Measurements from ENCODE around the gene CCSER1. TPM values are rescaled to one million over a fixed set of nuclear protein-coding genes. Genes with fewer than 3 reads are reported as not detected.

Gene CCSER1
- total and polyA plus RNA-seq, 10 donors: 1.3 to 30.4 (median 20.4) TPM

GRCh38 chr4:90148574-90149148, 21.5 kb downstream of the CCSER1 start:
- TF ChIP-seq POLR2AphosphoS5 (IDR thresholded peaks at IDR 0.05) (no peak), CTCF (IDR thresholded peaks at IDR 0.05 in 8 of 11, conservative IDR thresholded peaks at IDR 0.05 in 3 of 11) (no peak), POLR2A (IDR thresholded peaks at IDR 0.05) (no peak)
- no peak for DNase-seq
- no peaks in the 10 kb centered on the region for H3K4me1 ChIP-seq

DNA sequence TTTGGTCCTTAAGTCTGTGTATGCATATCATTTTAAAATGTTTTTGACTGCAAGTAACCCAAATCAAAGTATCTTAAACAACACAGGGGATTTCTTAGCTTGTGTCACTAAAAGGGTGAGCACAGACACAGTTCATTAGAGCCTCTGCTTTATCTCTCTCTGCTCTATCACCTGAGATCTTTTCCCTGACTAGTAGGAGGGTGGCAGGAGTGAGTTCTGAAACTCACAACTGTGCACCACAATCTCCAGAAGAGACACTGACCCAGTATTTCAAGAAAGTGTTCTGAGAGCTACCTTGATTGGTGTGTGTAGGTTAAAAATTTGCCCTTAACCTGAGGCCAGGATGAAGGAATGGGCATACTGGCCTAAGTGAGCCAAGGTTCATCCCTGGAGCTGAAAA, 24.8 kb downstream of the CCSER1 start:
- H3K4me1 ChIP-seq: no peaks in the 10 kb centered on the region
- peaks cover 0 to 5% (median 0%) of the 10 kb centered on the region in 8 donors for H3K9me3 ChIP-seq
- intact Hi-C loops (cut with DNase I; ENCODE audit: low total_unique reads): no loop called here

More at GRCh38 chr4:90148574-90149148, 21.5 kb downstream of the CCSER1 start:
- 85 to 95% (median 91%) methylated on average over 2 of the region's 2 CpGs for WGBS, 5 donors
- Histone ChIP-seq H3K9me3 (peaks cover 0 to 3% (median 0%) of the 10 kb centered on the region in 8 donors), H3K36me3 (no peaks in the 10 kb centered on the region), H3K27ac (no peak overlapping the region), H3K4me3 (no peak overlapping the region), H3K27me3 (replicated peaks in 1 of 7) (no peaks in the 10 kb centered on the region)
- intact Hi-C loops (cut with DNase I; ENCODE audit: low total_unique reads): no loop called here

DNA sequence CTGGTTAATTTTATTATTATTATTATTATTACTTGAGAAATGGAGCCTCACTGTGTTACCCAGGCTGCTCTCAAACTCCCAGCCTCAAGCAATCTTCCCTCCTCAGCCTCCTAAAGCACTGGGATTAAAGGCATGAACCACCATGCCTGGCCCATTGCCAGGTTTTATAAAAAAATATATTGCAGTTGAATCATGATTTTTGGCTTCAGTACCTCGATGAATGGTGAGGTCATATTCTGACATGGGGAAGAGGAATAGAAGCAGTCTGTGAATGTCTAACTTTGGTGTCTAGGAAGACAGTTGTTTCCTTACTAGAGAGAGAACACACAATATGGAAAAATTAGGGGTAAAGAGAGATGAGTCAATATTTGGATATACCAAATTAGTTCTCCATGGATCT, 32.0 kb downstream of the CCSER1 start:
- no peak overlapping the region for H3K4me3 ChIP-seq
- H3K4me1 ChIP-seq: no peaks in the 10 kb centered on the region
- H3K27me3 ChIP-seq (replicated peaks in 1 of 7): no peaks in the 10 kb centered on the region
- WGBS, 5 donors: 53 to 83% (median 76%) methylated on average over 1 of the region's 1 CpG
- H3K27ac ChIP-seq: no peak overlapping the region
- no peak for DNase-seq
- H3K9me3 ChIP-seq: peaks cover 0 to under 1% (median 0%) of the 10 kb centered on the region in 8 donors
- no peak for TF ChIP-seq CTCF (IDR thresholded peaks at IDR 0.05 in 8 of 11, conservative IDR thresholded peaks at IDR 0.05 in 3 of 11)
- no peak for TF ChIP-seq POLR2A (IDR thresholded peaks at IDR 0.05)
- TF ChIP-seq POLR2AphosphoS5 (IDR thresholded peaks at IDR 0.05): no peak
- no peaks in the 10 kb centered on the region for H3K36me3 ChIP-seq
- intact Hi-C loops (cut with DNase I; ENCODE audit: low total_unique reads): no loop called here

More for the DNA sequence above, 24.8 kb downstream of the CCSER1 start:
- Histone ChIP-seq H3K36me3 (no peaks in the 10 kb centered on the region), H3K4me3 (no peak overlapping the region), H3K27me3 (replicated peaks in 1 of 7) (no peaks in the 10 kb centered on the region), H3K27ac (no peak overlapping the region)
- DNase-seq: no peak
- TF ChIP-seq CTCF (IDR thresholded peaks at IDR 0.05 in 8 of 11, conservative IDR thresholded peaks at IDR 0.05 in 3 of 11): no peak
- TF ChIP-seq POLR2A (IDR thresholded peaks at IDR 0.05): no peak

- H3K27ac ChIP-seq: no peak overlapping the region
- no peak for DNase-seq
- no peak for TF ChIP-seq CTCF (IDR thresholded peaks at IDR 0.05 in 8 of 11, conservative IDR thresholded peaks at IDR 0.05 in 3 of 11)
- TF ChIP-seq POLR2AphosphoS5 (IDR thresholded peaks at IDR 0.05): no peak
- TF ChIP-seq POLR2A (IDR thresholded peaks at IDR 0.05): no peak
- intact Hi-C loops (cut with DNase I; ENCODE audit: low total_unique reads): no loop called here
- H3K36me3 ChIP-seq: no peaks in the 10 kb centered on the region
- WGBS, 5 donors: 0 to 92% (median 40%) methylated on average over 1 of the region's 1 CpG
- H3K4me1 ChIP-seq: no peaks in the 10 kb centered on the region
- H3K9me3 ChIP-seq: no peaks in the 10 kb centered on the region
- H3K27me3 ChIP-seq (replicated peaks in 1 of 7): no peaks in the 10 kb centered on the region
- H3K4me3 ChIP-seq: no peak overlapping the region
Observed at GRCh38 chr4:90160044-90160443, 32.9 kb downstream of the CCSER1 start.
